Measurements from ENCODE around the gene AGTR1. TPM values are rescaled to one million over a fixed set of nuclear protein-coding genes. Genes with fewer than 3 reads are reported as not detected.

AGTR1 gene
- total RNA-seq, 1 experiment from 2014 or later, result not detected

- Histone ChIP-seq H3K4me3 (ENCODE audit: low read depth, low read length) (no peak overlapping the region), H3K9me3 (no peaks in the 10 kb centered on the region), H3K4me1 (no peaks in the 10 kb centered on the region), H3K36me3 (ENCODE audit: control insufficient read depth, insufficient read depth, low read length) (no peaks in the 10 kb centered on the region), H3K27me3 (replicated peaks; ENCODE audit: control insufficient read depth, insufficient read depth, low read length) (no peaks in the 10 kb centered on the region)
- Mint-ChIP-seq H3K27me3 (ENCODE audit: insufficient read depth, unreplicated experiment) (no peaks in the 10 kb centered on the region), H3K4me1 (ENCODE audit: low read depth, unreplicated experiment) (no peaks in the 10 kb centered on the region), H3K9me3 (ENCODE audit: unreplicated experiment) (no peaks in the 10 kb centered on the region), H3K4me3 (ENCODE audit: unreplicated experiment) (no peak overlapping the region), H3K36me3 (ENCODE audit: insufficient read depth, unreplicated experiment) (no peaks in the 10 kb centered on the region), H3K27ac (ENCODE audit: unreplicated experiment) (no peak overlapping the region)
- TF ChIP-seq CTCF (IDR thresholded peaks at IDR 0.05; ENCODE audit: insufficient read depth in 1 of 2, low read depth in 1 of 2, low read length in 1 of 2, severe bottlenecking in 1 of 2, unreplicated experiment in 1 of 2), result no peak
- POLR2A ChIA-PET, result no interaction called here
- no peak for DNase-seq
- BruUV-seq (replicated peaks), result no TSS peak
- intact Hi-C loops (cut with micrococcal nuclease; ENCODE audit: unreplicated experiment), result no loop called here
- CTCF ChIA-PET, result no interaction called here
Measured at GRCh38 chr3:148680289-148680688, 17.4 kb upstream of the AGTR1 start.

- ChIA-PET CTCF (no interaction called here), POLR2A (no interaction called here)
- Histone ChIP-seq H3K9me3 (no peaks in the 10 kb centered on the region), H3K4me1 (no peaks in the 10 kb centered on the region), H3K27me3 (replicated peaks; ENCODE audit: control insufficient read depth, insufficient read depth, low read length) (no peaks in the 10 kb centered on the region), H3K4me3 (ENCODE audit: low read depth, low read length) (no peak overlapping the region), H3K36me3 (ENCODE audit: control insufficient read depth, insufficient read depth, low read length) (no peaks in the 10 kb centered on the region)
- Mint-ChIP-seq H3K36me3 (ENCODE audit: insufficient read depth, unreplicated experiment) (no peaks in the 10 kb centered on the region), H3K9me3 (ENCODE audit: unreplicated experiment) (no peaks in the 10 kb centered on the region), H3K27me3 (ENCODE audit: insufficient read depth, unreplicated experiment) (no peaks in the 10 kb centered on the region), H3K4me1 (ENCODE audit: low read depth, unreplicated experiment) (no peaks in the 10 kb centered on the region), H3K27ac (ENCODE audit: unreplicated experiment) (no peak overlapping the region), H3K4me3 (ENCODE audit: unreplicated experiment) (no peak overlapping the region)
- intact Hi-C loops (cut with micrococcal nuclease; ENCODE audit: unreplicated experiment), result no loop called here
- TF ChIP-seq CTCF (IDR thresholded peaks at IDR 0.05; ENCODE audit: insufficient read depth in 1 of 2, low read depth in 1 of 2, low read length in 1 of 2, severe bottlenecking in 1 of 2, unreplicated experiment in 1 of 2), result no peak
- no peak for DNase-seq
- no TSS peak for BruUV-seq (replicated peaks)
Measured at GRCh38 chr3:148681080-148681479, 16.6 kb upstream of the AGTR1 start.

- no peaks in the 10 kb centered on the region for H3K4me1 Mint-ChIP-seq (ENCODE audit: low read depth, unreplicated experiment)
- no peak overlapping the region for H3K4me3 Mint-ChIP-seq (ENCODE audit: unreplicated experiment)
- no peaks in the 10 kb centered on the region for H3K36me3 Mint-ChIP-seq (ENCODE audit: insufficient read depth, unreplicated experiment)
- Histone ChIP-seq H3K27me3 (replicated peaks; ENCODE audit: control insufficient read depth, insufficient read depth, low read length) (no peaks in the 10 kb centered on the region), H3K4me1 (no peaks in the 10 kb centered on the region), H3K9me3 (no peaks in the 10 kb centered on the region), H3K4me3 (ENCODE audit: low read depth, low read length) (no peak overlapping the region), H3K36me3 (ENCODE audit: control insufficient read depth, insufficient read depth, low read length) (no peaks in the 10 kb centered on the region)
- H3K27ac Mint-ChIP-seq (ENCODE audit: unreplicated experiment), result no peak overlapping the region
- H3K9me3 Mint-ChIP-seq (ENCODE audit: unreplicated experiment), result no peaks in the 10 kb centered on the region
- ChIA-PET CTCF (no interaction called here), POLR2A (no interaction called here)
- intact Hi-C loops (cut with micrococcal nuclease; ENCODE audit: unreplicated experiment), result no loop called here
- BruUV-seq (replicated peaks), result no TSS peak
- no peak for DNase-seq
- TF ChIP-seq CTCF (IDR thresholded peaks at IDR 0.05; ENCODE audit: insufficient read depth in 1 of 2, low read depth in 1 of 2, low read length in 1 of 2, severe bottlenecking in 1 of 2, unreplicated experiment in 1 of 2), result no peak
- no peaks in the 10 kb centered on the region for H3K27me3 Mint-ChIP-seq (ENCODE audit: insufficient read depth, unreplicated experiment)
Measured at GRCh38 chr3:148682997-148683396, 14.7 kb upstream of the AGTR1 start.

Data from Caco-2 (cell line).